Measurements from ENCODE around the gene ZNF569. TPM values are rescaled to one million over a fixed set of nuclear protein-coding genes. Genes with fewer than 3 reads are reported as not detected.
A peak's percentile ranks its signal among the peaks of the same experiment; 100 is the strongest.

Gene ZNF569
- total RNA-seq (2021) (7.1 and 9.5 TPM in 2 replicates), Bru-seq, nascent RNA (percentile 65 among the genes with signal in this experiment), BruChase-seq, experiment 1, labeled RNA remaining after a 2-hour chase (percentile 61 among the genes with signal in this experiment), BruChase-seq, experiment 2, labeled RNA remaining after a 6-hour chase (percentile 57 among the genes with signal in this experiment)
- long read RNA-seq, full-length matches to known transcripts = 7 of 17 reads
- long read RNA-seq, partial matches to known transcripts = 2 of 17 reads
- long read RNA-seq, other reads (novel, unspliced or antisense) = 8 of 17 reads

DNA sequence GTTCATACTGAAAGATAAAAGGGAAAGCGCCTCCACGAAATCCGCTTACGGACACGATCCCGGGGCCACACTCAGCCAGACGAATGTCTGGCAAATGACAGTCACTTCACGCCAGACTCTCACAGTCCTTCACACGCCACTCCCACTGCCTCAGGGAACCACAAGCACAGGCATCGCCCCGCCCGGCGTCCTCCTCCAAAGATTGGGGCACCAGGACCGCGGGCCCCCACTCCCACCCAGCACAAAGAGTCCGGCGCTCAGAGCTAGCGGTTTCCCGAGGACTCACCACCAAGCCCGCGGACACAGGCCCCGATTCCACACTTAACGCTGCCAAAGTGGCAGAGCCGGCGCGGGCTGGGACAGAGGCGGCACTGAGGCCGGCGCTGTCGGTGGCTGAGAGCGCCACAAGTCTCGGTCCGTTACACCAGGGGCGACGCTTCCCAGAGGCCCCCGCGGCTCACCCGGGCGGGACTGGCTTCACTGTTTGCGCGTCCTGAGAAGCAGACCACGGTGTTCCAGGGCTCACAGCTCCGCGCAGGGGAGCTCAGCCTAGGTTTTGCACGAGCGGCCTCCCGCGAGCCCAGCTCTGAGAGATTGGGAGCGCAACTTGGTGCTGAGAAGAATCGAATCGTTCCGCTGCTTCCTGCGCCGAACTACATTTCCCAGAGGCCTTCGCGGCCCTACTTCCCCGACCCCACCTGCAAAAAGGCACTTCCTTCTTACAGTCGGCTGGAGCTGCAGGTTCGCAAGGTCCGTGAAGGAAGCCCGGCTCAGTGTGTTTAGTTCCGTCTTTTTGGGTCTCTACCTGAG is at the start of gene ZNF569:
Gene ZNF569 (minus strand): TSS at position 647 of the 810 bp plus-strand sequence. CDS start 22,523 bp downstream, outside the sequence.
- H3K27me3 ChIP-seq (replicated peaks; ENCODE audit: insufficient read depth, low read depth, low read length, poor library complexity) = no peaks in the 10 kb centered on the region
- ChIA-PET CTCF (no interaction called here), POLR2A (ENCODE audit: low non-redundant PET) (no interaction called here)
- peaks cover 16% of the 10 kb centered on the region for H3K9me3 ChIP-seq (ENCODE audit: low read depth, low read length, poor library complexity, severe bottlenecking)
- intact Hi-C loops (cut with micrococcal nuclease; ENCODE audit: unreplicated experiment) = no loop called here
- peak; percentile 94 for DNase-seq (ENCODE audit: low spot score)
- peak within 1 kb of the TSS; percentile 87 for H3K27ac ChIP-seq (ENCODE audit: low read depth, low read length, poor library complexity, severe bottlenecking)
- BruUV-seq (replicated peaks) = no TSS peak
- TF ChIP-seq, protein P1, sequence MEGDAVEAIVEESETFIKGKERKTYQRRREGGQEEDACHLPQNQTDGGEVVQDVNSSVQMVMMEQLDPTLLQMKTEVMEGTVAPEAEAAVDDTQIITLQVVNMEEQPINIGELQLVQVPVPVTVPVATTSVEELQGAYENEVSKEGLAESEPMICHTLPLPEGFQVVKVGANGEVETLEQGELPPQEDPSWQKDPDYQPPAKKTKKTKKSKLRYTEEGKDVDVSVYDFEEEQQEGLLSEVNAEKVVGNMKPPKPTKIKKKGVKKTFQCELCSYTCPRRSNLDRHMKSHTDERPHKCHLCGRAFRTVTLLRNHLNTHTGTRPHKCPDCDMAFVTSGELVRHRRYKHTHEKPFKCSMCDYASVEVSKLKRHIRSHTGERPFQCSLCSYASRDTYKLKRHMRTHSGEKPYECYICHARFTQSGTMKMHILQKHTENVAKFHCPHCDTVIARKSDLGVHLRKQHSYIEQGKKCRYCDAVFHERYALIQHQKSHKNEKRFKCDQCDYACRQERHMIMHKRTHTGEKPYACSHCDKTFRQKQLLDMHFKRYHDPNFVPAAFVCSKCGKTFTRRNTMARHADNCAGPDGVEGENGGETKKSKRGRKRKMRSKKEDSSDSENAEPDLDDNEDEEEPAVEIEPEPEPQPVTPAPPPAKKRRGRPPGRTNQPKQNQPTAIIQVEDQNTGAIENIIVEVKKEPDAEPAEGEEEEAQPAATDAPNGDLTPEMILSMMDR (conservative IDR thresholded peaks at IDR 0.05; ENCODE audit: low read depth, low read length) = no peak
- TF ChIP-seq EZH2 (IDR thresholded peaks at IDR 0.05; ENCODE audit: borderline replicate concordance, low read depth, low read length, poor library complexity, severe bottlenecking) = no peak
- H3K4me3 ChIP-seq (ENCODE audit: low read depth, low read length, poor library complexity, severe bottlenecking) = peak within 1 kb of the TSS; percentile 70
- H3K4me1 ChIP-seq (ENCODE audit: insufficient read depth, low read length, poor library complexity, severe bottlenecking) = peaks cover 2% of the 10 kb centered on the region
- H3K36me3 ChIP-seq (ENCODE audit: insufficient read depth, low read length, poor library complexity, severe bottlenecking) = peaks cover 17% of the 10 kb centered on the region

DNA sequence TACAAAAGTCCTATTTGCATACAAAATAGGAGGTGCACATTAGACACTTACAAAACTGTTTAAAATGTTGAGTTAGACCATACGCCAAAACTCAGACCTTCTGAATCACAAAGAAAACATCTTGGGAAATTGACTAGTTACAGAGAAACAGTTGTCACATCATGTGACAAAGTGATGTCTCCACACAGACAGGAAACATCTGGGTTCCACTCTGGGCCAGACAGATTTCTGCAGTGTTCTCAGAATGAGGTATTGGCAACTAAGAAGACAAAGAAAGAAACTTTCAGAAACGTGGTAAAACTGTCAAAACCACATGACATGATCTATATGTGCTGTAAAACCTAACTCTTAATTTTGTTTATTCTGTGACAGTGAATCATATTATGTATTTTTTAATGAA is 46.2 kb upstream of the ZNF569 start:
- H3K27me3 ChIP-seq (replicated peaks; ENCODE audit: insufficient read depth, low read depth, low read length, poor library complexity) = no peaks in the 10 kb centered on the region
- CTCF ChIA-PET = no interaction called here
- intact Hi-C loops (cut with micrococcal nuclease; ENCODE audit: unreplicated experiment) = no loop called here
- H3K36me3 ChIP-seq (ENCODE audit: insufficient read depth, low read length, poor library complexity, severe bottlenecking) = no peaks in the 10 kb centered on the region
- BruUV-seq (replicated peaks) = no TSS peak
- H3K27ac ChIP-seq (ENCODE audit: low read depth, low read length, poor library complexity, severe bottlenecking) = no peak overlapping the region
- TF ChIP-seq, protein P1 (conservative IDR thresholded peaks at IDR 0.05; ENCODE audit: low read depth, low read length) = no peak
- TF ChIP-seq EZH2 (IDR thresholded peaks at IDR 0.05; ENCODE audit: borderline replicate concordance, low read depth, low read length, poor library complexity, severe bottlenecking) = no peak
- no peak for DNase-seq (ENCODE audit: low spot score)
- H3K9me3 ChIP-seq (ENCODE audit: low read depth, low read length, poor library complexity, severe bottlenecking) = peaks cover 16% of the 10 kb centered on the region
- H3K4me3 ChIP-seq (ENCODE audit: low read depth, low read length, poor library complexity, severe bottlenecking) = no peak overlapping the region
- no peaks in the 10 kb centered on the region for H3K4me1 ChIP-seq (ENCODE audit: insufficient read depth, low read length, poor library complexity, severe bottlenecking)
- POLR2A ChIA-PET (ENCODE audit: low non-redundant PET) = no interaction called here

DNA sequence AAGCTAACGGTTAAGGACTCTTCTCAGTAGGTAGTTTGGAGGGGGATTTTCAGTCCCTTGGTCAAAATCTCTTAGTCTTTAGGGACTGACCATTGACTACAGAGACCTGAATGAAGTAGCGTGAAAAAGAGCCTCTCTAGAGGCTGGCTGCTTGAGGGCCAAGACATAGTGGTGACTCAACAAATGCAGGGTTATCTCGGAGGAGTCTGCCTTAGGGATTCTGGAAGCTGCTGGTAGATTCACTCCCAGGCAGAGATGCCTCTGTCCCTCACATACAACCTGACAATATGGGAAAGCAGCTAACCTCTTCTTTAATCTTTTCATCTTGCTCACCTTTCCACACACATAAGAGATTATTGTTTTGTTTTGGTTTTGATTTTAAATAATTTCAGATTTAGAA is 44.6 kb upstream of the ZNF569 start:
- POLR2A ChIA-PET (ENCODE audit: low non-redundant PET) = no interaction called here
- CTCF ChIA-PET = no interaction called here
- TF ChIP-seq, protein P1 (conservative IDR thresholded peaks at IDR 0.05; ENCODE audit: low read depth, low read length) = no peak
- no peak for TF ChIP-seq EZH2 (IDR thresholded peaks at IDR 0.05; ENCODE audit: borderline replicate concordance, low read depth, low read length, poor library complexity, severe bottlenecking)
- Histone ChIP-seq H3K4me1 (ENCODE audit: insufficient read depth, low read length, poor library complexity, severe bottlenecking) (no peaks in the 10 kb centered on the region), H3K36me3 (ENCODE audit: insufficient read depth, low read length, poor library complexity, severe bottlenecking) (no peaks in the 10 kb centered on the region), H3K9me3 (ENCODE audit: low read depth, low read length, poor library complexity, severe bottlenecking) (peaks cover 21% of the 10 kb centered on the region), H3K27me3 (replicated peaks; ENCODE audit: insufficient read depth, low read depth, low read length, poor library complexity) (no peaks in the 10 kb centered on the region), H3K27ac (ENCODE audit: low read depth, low read length, poor library complexity, severe bottlenecking) (no peak overlapping the region), H3K4me3 (ENCODE audit: low read depth, low read length, poor library complexity, severe bottlenecking) (no peak overlapping the region)
- DNase-seq (ENCODE audit: low spot score) = no peak
- intact Hi-C loops (cut with micrococcal nuclease; ENCODE audit: unreplicated experiment) = no loop called here
- BruUV-seq (replicated peaks) = no TSS peak
